Anterior cingulate cortex (tissue), 58 donors: ENCODE results near the gene C16orf92.
"Not testable (repeated sequence)": the region's sequence is repeated elsewhere in the genome, so short reads cannot be mapped to it uniquely, and the experiment has no call there.

Experiments used
- DNase-seq, 58 donors: peaks; one replicate each; lab custom pipeline; 2025; lab: John Stamatoyannopoulos, UW

Gene C16orf92

DNA sequence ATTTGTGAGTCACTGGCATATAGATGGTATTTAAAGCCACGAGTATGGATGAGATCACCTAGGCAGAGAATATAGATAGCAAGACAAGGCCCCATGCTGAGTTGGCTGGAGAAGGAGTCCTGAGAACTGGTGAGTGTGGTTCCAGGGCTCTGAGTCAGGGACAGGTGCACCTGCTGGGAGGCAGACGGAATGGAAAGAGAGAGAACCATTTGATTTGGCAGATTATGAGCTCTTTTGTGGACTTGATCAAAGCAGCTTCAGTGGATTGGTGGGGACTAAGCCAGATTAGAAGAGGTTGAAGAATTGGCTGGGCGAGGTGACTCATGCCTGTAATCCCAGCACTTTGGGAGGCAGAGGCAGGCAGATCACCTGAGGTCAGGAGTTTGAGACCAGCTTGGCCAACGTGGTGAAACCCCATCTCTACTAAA lies 4.3 kb upstream of the C16orf92 start:
- peak in 7 of 58 donors; percentile 8 to 63 (median 20) for DNase-seq

GRCh38 chr16:30023586-30023985 lies 588 bp downstream of the C16orf92 start:
- no peak for DNase-seq

GRCh38 chr16:30024451-30024850 lies 1.5 kb downstream of the C16orf92 start:
- DNase-seq, result no peak

DNA sequence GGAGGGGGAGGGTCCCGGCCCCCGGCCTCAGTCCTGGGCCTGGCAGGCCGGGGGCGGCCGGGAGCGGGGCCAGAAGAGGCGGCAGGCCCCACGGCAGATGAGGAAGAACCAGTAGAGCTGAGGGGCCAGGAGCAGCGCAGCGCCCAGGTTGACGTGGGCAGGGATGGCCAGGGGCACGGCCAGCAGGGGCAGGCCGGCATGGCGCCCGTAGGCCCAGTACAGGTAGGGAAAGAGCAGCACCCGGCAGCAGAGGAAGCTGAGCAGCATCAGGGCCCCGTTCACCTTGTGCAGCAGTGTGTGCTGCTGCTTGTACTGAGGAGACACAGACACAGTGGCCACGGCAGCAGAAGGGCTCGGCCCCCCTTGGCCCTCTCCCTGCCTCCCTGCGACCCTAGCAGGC lies 2.2 kb downstream of the C16orf92 start:
- DNase-seq, result no peak

DNA sequence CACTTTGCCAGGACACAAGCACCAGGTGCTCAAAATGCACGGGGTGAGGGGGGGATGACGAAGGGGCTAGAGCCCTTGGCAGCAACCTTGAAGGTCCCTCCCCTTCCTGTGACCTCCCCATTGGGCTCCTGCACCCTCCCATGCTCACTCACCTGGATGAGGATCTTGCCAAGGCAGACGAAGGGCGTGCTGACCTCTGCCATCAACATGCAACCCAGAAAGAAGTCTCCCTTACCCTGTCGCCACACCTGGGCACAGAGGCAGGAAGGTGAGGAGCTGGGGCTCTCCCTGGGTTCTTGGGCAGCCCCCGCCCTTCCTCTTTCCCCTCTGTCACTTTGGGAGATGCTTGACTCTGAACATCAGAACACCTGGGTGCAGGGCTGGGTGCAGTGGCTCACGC lies 2.6 kb downstream of the C16orf92 start:
- DNase-seq, result no peak

DNA sequence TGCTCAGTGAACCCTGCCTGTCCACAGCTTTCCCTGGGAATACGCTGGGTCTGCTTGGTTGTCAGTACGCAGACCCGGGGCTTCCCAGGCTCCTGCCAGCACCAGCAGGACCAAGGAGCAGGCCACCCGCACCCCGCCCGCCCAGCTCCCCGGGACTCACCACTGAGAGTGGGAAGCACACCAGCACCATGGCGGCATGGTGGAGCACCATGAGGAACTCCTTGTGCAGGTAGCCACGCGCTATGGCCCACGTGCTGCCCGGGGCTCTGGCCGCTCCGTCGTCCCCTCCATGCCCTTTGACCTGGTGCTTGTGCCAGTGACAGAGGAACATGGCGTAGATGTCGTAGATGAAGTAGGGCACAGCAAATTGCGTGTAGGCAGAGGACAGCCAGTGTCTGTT lies 3.5 kb downstream of the C16orf92 start:
- no peak for DNase-seq

DNA sequence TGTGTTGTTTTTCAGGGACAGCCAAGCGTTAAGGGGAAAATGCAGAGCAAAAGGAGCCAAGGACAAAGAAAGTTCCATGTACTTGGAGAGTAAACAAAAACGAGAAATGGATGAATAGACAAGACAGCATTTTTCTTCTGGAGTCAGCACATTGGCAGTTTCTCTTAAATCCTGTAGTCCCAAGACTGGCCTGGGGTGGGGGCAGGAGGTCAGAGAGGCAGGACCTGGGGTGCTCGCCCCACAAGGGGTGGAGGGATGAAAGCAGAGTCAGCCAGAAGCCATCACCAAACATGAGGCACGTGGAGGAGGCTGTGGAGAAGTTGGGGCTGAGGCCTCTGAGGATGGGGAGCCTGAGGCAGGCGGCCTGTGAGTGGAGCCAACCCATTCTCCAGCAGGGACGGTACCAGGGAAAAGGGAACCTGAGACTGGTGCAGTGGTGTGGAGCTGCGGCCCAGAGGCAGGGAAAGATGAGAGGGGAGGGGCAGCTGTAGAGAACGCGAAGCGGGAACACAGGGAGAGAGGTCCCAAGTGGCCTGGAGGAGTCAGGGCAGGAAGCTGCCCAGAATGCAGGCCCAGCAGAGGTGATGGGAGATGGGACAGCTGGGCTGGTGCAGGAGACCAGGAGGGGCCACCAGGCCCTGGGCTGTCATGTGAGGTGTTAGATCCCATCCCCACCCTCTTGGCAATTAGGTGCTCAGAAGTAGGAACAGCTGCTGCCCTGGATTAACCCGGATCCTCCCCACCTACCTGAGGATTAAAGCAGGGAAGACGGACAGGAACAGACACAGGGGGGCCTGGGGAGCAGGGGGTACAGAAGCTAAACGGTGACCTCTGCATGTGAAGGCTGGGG lies 4.8 kb downstream of the C16orf92 start:
- no peak for DNase-seq

- DNase-seq, result no peak
Observed at GRCh38 chr16:30028438-30029076, 5.6 kb downstream of the C16orf92 start.

DNA sequence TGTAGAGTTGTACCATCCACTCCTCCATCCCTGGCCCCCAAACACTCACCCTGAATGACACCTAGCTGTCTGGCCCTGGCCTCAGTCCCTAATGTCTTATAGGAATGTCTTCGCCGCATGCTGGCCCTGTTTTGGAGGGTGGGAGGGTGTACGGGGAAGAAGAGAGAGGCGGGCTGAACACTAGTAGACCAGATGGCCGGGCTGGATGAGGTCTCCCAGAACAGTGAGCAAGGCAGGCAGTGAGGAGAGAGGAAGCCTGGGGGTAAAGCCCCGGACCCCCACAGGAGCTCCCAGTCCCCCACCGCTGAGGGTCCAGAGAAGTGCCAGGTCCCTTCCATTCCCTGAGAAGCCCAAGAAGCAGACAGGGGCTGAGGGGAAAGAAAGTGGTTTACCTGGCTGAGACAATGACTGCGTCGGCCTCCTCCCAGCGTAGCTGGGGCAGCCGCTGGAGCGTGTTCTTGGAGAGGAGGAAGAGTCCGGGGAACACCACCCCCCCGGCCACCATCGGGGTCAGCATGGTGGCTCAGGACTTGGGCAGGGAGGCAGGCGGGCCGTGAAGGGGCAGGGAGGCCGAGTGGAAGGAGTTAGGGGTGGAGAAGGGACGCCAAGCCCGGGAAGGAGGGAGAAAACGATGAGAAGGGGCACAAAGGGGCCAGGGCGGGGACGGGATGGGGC lies 7.2 kb downstream of the C16orf92 start:
- DNase-seq, result no peak

DNA sequence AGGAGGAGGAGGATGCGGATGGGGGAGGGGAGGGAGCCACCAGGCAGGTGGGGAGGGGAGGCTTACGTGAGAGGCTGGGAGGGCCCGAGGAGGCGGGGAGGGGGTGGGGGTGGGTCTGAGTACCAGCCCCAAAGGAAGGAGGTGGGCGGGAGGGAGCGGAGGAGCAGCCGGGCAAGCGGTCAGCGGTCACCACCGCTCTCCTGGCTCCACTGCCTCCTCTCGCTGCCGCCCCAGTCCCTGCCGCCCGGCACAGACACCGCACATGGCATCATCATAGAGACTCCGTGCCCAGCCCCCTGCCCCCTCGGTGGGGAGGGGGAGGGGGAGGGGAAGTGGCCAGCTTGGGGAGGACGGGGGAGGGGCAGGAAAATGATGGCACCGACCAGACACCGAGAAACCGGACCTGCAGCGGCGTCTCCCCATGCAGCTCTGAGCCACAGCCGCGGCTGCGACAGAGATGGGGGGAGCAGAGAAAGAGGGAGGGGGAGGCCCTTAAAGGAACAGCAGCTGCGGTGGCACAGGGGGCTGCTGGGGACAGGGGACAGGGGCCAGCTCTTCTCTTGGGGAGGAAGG lies 7.9 kb downstream of the C16orf92 start, which contains the start of gene TLCD3B:
Gene TLCD3B, minus strand, starts transcription at position 431 of the 573 bp plus-strand sequence. CDS start 744 bp downstream, outside the sequence.
- peak in 18 of 58 donors; percentile 9 to 61 (median 36) for DNase-seq

GRCh38 chr16:30031477-30031918 lies 8.5 kb downstream of the C16orf92 start:
- DNase-seq, result no peak

- peak in 36 of 58 donors; percentile 9 to 80 (median 32) for DNase-seq
Observed at GRCh38 chr16:30032083-30032819, 9.3 kb downstream of the C16orf92 start.

- no peak for DNase-seq
Observed at GRCh38 chr16:30033270-30033669, 10.3 kb downstream of the C16orf92 start.

GRCh38 chr16:30040221-30040620 lies 17.2 kb downstream of the C16orf92 start:
- no peak for DNase-seq

DNA sequence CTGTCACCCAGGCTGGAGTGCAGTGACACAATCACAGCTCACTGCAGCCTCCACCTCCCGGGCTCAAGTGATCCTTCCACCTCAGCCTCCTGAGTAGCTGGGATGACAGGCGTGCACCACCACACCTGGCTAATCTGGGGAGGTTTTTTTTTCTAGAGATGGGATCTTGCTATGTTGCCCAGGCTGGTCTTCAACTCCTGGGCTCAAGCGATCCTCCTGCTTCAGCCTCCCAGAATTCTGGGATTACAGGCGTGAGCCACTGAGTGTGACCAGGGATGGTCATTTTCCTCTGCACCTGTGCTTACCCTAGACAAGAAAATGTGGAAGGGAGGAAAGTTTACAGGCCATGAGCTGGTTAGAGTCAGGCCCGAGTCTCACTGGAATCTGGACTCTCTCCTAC lies 17.7 kb downstream of the C16orf92 start:
- DNase-seq, result not testable (repeated sequence)

- DNase-seq, result no peak
Observed at GRCh38 chr16:30041841-30042240, 18.8 kb downstream of the C16orf92 start.

DNA sequence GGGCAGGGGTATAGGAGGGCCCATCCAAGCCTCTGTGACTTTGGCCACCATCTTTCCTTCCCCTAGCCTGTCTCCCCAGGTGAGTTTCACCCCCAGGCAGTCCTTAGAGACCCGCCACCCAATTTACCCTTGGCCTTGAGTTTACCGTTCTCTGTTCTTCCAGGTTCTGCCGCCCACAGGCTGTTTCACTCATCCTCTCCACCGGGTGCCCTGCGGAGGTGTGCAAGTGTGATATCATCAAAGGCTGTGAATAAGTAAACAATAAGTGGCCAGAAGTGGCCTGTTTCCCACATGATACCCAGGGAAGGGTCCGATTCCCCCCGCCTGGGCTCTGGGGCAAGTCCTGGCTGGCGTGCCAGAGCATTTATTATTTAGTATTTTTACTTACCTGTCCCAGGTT lies 23.2 kb downstream of the C16orf92 start:
- no peak for DNase-seq

DNA sequence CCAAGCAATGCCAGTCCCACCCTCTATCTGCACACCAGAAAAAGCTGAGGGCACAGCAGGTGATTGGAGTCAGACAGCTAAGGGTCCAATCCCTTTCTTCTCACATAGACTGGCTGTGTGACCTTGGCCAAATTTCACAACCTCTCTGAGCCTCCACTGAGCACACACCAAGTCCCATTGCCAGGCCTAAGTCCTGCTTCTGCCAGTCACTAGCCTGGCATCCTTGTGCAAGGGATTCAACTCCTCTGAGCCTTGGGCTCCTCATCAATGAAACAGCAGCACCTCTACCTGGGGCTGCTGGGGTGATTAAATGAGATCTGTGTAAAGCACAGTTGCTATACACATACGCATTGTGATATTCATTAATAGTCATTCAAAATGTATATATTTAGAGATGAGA lies 23.6 kb downstream of the C16orf92 start:
- no peak for DNase-seq

DNA sequence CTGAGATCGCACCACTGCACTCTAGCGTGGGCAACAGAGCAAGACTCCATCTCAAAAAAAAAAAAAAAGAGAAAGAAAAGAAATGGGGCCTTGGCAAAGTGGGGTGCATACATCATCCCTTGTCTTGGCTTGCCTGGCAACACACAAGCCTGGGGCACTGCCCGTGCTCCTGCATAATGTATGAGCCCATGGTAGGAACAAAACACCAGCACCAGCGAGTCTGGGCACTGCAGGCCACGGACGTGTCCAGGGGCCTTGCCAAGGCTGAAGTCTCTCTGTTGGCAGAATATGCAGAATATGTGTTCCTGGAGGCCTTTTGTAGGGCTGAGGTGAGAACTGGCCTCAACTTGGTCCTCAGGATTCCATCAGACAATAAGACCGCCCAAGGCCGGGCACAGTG lies 26.9 kb downstream of the C16orf92 start:
- peak in 48 of 58 donors; percentile 17 to 94 (median 65) for DNase-seq

DNA sequence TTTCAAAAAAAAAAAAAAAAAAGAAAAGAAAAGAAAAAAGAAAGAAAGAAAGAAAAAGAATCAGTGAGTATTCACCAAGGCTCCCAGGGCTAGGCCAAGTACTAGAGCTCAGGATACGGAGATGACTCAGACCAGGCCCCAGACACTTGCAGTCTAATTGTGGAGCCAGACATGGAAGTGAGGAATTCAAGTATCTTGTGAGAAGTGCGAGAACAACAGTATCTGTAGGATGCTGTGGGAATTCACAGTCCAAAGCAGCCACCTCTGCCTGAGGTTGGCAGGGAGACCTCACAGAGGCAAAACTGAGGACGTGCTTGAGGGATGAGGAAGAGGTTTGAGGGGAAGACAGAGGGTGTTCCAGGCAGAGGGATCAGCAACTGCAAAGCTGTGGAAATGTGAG lies 28.5 kb downstream of the C16orf92 start:
- peak in 2 of 58 donors; percentile 13 to 34 for DNase-seq
